ENCODE measurements around the gene OR7G2.

Gene OR7G2

DNA sequence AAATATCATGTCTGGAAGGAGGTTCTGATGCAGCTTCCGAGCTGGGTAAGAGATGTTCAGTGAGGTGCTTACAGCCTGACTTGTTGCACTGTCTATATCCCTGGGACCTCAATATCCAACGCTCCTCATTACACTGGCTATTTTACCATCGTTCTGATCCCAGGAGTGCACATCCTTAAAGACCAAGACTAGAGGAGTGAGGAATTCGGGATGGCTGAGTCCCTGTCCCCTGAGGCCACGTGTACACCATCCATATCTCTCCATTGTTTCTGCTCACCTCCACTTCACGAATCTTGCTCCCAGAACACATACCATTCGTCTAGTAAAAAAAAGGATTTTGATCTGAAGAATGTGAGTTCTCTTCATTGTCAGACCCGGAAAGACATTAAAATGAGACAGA, at the start of gene OR7G2:
TSS of gene OR7G2 (minus strand) at position 101 of the 400 bp plus-strand sequence. CDS start 4,232 bp downstream, outside the sequence.
- DNase-seq (ENCODE audit: low read depth, low spot score): no peak
- Histone ChIP-seq H3K36me3 (ENCODE audit: insufficient read depth, low read length) (no peaks in the 10 kb centered on the region), H3K9me3 (ENCODE audit: low read depth, low read length) (no peaks in the 10 kb centered on the region), H3K27ac (no peak within 1 kb of the TSS), H3K4me3 (no peak within 1 kb of the TSS), H3K9ac (ENCODE audit: insufficient read length) (no peak within 1 kb of the TSS)
- TF ChIP-seq FOXP2 (optimal IDR thresholded peaks at IDR 0.05; ENCODE audit: control extremely low read depth, extremely low read length, insufficient read depth): no peak

DNA sequence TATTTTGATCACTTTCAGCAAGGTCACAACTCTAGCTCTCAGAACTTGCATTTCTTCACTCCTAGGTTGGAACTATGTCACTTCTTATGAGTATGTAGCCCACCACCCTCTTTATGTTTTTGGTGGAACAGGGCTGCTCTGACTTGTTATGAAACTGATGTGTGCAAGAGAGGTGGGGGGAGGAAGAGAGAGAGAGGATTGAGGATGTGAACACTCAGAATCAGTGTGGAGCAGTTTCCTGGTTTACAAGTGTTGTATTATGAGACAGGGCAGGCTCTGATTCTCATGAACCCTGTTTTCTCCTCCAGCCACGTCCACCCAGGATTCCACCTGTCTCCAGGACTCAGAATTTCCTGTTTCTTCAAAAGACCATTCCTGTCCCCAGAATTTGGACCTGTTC, 49.0 kb upstream of the OR7G2 start:
- no peak overlapping the region for H3K9ac ChIP-seq (ENCODE audit: insufficient read length)
- H3K9me3 ChIP-seq (ENCODE audit: low read depth, low read length): peaks cover 37% of the 10 kb centered on the region

DNA sequence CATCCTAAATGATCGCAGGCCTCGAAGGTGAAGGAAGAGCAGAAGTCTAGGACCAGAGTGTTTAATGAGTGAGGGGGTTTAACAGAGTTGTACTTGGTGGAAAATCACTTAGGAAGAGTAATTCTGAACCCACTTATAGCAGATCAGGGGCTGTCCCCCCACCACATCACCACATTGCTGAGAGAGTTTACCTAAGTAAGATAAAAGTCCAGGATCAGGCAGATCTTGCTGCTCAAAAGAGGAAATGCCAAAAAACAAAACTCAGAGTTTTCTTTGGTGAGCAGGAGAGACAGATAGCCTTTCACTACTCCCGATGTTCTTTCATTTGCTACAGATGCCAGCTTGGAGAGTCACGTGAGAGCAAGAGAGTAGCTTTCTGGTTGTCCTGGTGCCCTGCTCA, 48.3 kb upstream of the OR7G2 start:
- H3K9me3 ChIP-seq (ENCODE audit: low read depth, low read length): peaks cover 34% of the 10 kb centered on the region

More for the DNA sequence above, 49.0 kb upstream of the OR7G2 start:
- TF ChIP-seq FOXP2 (optimal IDR thresholded peaks at IDR 0.05; ENCODE audit: control extremely low read depth, extremely low read length, insufficient read depth) (no peak), EZH2 (IDR thresholded peaks at IDR 0.05) (no peak), POLR2AphosphoS5 (IDR thresholded peaks at IDR 0.05; ENCODE audit: borderline replicate concordance, low read depth, low read length) (no peak)
- H3K27ac ChIP-seq: no peak overlapping the region
- no peak overlapping the region for H3K4me3 ChIP-seq
- DNase-seq (ENCODE audit: low read depth, low spot score): no peak
- peaks cover 97% of the 10 kb centered on the region for H3K36me3 ChIP-seq (ENCODE audit: insufficient read depth, low read length)

DNA sequence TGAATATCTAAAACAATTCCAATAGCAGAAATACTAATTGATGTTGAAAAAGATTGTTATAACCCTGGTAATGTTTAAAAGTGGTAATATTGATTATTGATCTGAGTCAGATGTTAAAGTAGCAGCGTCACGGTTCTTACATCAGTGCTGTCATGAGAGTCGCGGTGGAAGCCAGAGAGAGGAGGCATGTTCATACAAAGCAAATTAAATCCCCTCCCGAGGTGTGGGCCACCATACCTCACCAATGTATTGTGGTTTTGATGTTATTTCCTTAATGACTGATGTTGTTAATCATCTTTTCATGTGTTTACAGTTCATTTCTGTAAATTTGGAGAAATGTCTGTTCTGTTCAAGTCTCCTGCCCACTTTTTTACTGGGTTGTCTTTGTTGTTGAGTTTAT, 44.1 kb upstream of the OR7G2 start:
- Histone ChIP-seq H3K4me3 (no peak overlapping the region), H3K9ac (ENCODE audit: insufficient read length) (no peak overlapping the region), H3K36me3 (ENCODE audit: insufficient read depth, low read length) (peaks cover 91% of the 10 kb centered on the region), H3K27ac (no peak overlapping the region), H3K9me3 (ENCODE audit: low read depth, low read length) (peaks cover 32% of the 10 kb centered on the region)
- TF ChIP-seq POLR2AphosphoS5 (IDR thresholded peaks at IDR 0.05; ENCODE audit: borderline replicate concordance, low read depth, low read length): no peak
- TF ChIP-seq FOXP2 (optimal IDR thresholded peaks at IDR 0.05; ENCODE audit: control extremely low read depth, extremely low read length, insufficient read depth): no peak
- TF ChIP-seq EZH2 (IDR thresholded peaks at IDR 0.05): no peak
- no peak for DNase-seq (ENCODE audit: low read depth, low spot score)

More for the DNA sequence above, 48.3 kb upstream of the OR7G2 start:
- Histone ChIP-seq H3K9ac (ENCODE audit: insufficient read length) (no peak overlapping the region), H3K4me3 (no peak overlapping the region), H3K36me3 (ENCODE audit: insufficient read depth, low read length) (peaks cover 97% of the 10 kb centered on the region), H3K27ac (no peak overlapping the region)
- DNase-seq (ENCODE audit: low read depth, low spot score): no peak
- no peak for TF ChIP-seq FOXP2 (optimal IDR thresholded peaks at IDR 0.05; ENCODE audit: control extremely low read depth, extremely low read length, insufficient read depth)
- no peak for TF ChIP-seq EZH2 (IDR thresholded peaks at IDR 0.05)
- no peak for TF ChIP-seq POLR2AphosphoS5 (IDR thresholded peaks at IDR 0.05; ENCODE audit: borderline replicate concordance, low read depth, low read length)

DNA sequence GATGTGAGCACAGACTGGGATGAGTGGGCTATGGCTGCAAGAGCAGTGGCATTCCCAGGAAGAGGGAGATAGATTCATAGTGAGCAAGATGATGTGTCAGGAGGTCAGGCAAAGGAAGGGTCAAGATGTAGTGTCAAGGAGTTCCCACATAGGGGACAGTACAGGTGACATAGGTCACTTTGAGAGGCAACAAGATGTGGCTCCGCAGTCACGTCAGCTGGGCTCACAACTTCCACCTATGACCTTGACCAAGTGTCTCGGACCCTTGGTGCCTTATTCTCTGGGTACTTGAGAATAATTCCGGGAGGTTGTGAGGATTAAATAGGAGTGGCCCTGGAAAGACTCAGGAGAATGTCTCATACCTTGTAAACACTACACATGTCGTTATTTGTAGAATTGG, 43.4 kb upstream of the OR7G2 start:
- peaks cover 87% of the 10 kb centered on the region for H3K36me3 ChIP-seq (ENCODE audit: insufficient read depth, low read length)
- H3K9ac ChIP-seq (ENCODE audit: insufficient read length): no peak overlapping the region
- DNase-seq (ENCODE audit: low read depth, low spot score): no peak
- H3K9me3 ChIP-seq (ENCODE audit: low read depth, low read length): peaks cover 32% of the 10 kb centered on the region
- no peak overlapping the region for H3K4me3 ChIP-seq
- TF ChIP-seq POLR2AphosphoS5 (IDR thresholded peaks at IDR 0.05; ENCODE audit: borderline replicate concordance, low read depth, low read length): no peak
- TF ChIP-seq EZH2 (IDR thresholded peaks at IDR 0.05): no peak
- no peak for TF ChIP-seq FOXP2 (optimal IDR thresholded peaks at IDR 0.05; ENCODE audit: control extremely low read depth, extremely low read length, insufficient read depth)
- H3K27ac ChIP-seq: no peak overlapping the region

DNA sequence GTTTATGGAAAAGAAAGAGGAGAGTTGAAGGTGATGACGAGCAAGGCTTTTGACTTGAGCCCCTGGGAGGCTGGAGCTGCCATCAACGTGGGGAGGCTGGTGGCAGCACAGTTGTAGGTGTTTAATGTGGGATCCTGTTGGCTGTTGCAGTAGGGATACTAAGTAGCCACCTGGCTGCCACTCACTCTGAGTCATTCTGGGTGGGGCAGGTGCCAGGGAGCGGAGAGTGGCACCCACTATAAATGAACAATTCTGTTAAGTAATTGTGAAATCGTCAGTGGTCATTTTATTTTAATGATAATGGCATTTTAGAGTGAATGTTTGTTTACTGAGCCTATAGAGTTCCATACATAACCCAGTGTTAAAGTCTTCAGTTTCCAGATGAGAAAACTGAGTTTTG, 42.7 kb upstream of the OR7G2 start:
- no peak overlapping the region for H3K4me3 ChIP-seq
- TF ChIP-seq POLR2AphosphoS5 (IDR thresholded peaks at IDR 0.05; ENCODE audit: borderline replicate concordance, low read depth, low read length) (no peak), FOXP2 (optimal IDR thresholded peaks at IDR 0.05; ENCODE audit: control extremely low read depth, extremely low read length, insufficient read depth) (no peak), EZH2 (IDR thresholded peaks at IDR 0.05) (no peak)
- H3K27ac ChIP-seq: no peak overlapping the region
- peaks cover 38% of the 10 kb centered on the region for H3K9me3 ChIP-seq (ENCODE audit: low read depth, low read length)
- peaks cover 87% of the 10 kb centered on the region for H3K36me3 ChIP-seq (ENCODE audit: insufficient read depth, low read length)
- no peak for DNase-seq (ENCODE audit: low read depth, low spot score)
- no peak overlapping the region for H3K9ac ChIP-seq (ENCODE audit: insufficient read length)

DNA sequence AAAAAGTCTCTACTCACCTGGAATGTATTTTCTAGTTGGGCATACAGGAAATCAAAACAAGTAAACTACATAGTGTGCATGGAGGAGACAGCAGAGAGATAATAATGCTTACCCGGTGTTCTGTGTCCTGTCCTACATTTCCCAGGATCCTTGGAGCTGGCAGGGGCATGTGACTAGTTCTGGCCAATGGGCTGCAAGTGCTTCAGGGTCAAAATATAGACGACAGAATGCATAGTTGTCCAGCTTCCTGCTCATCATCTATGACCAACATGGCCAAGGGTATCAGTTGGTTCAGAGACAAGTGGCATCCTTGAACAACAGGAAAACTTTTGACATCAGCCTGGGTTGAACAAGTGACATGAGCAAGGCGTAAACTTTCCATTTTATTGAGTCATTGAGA, 41.4 kb upstream of the OR7G2 start:
- H3K9me3 ChIP-seq (ENCODE audit: low read depth, low read length): peaks cover 34% of the 10 kb centered on the region
- no peak overlapping the region for H3K9ac ChIP-seq (ENCODE audit: insufficient read length)
- no peak overlapping the region for H3K27ac ChIP-seq
- H3K4me3 ChIP-seq: no peak overlapping the region
- TF ChIP-seq EZH2 (IDR thresholded peaks at IDR 0.05) (no peak), POLR2AphosphoS5 (IDR thresholded peaks at IDR 0.05; ENCODE audit: borderline replicate concordance, low read depth, low read length) (no peak), FOXP2 (optimal IDR thresholded peaks at IDR 0.05; ENCODE audit: control extremely low read depth, extremely low read length, insufficient read depth) (no peak)
- DNase-seq (ENCODE audit: low read depth, low spot score): no peak
- peaks cover 87% of the 10 kb centered on the region for H3K36me3 ChIP-seq (ENCODE audit: insufficient read depth, low read length)

DNA sequence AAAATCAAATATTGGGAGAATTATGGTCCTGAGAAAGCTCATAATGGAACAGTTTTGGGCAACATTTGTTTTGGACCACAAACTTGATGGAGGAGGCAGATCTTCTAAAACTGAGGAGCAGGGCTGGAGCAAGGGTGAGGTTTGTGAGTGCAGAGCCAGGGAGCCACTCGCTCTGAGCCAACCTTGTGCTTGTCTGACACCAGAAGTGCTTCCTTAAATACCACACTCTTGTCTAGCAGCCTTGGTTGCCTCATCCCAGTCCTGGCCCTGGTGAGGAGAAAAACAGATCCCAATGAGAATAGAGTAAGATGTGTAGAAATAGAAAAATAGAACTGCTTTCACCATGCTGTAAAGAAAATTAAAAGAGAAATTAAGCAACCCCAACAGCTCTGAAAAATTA, 39.6 kb upstream of the OR7G2 start:
- TF ChIP-seq FOXP2 (optimal IDR thresholded peaks at IDR 0.05; ENCODE audit: control extremely low read depth, extremely low read length, insufficient read depth): no peak
- no peak for TF ChIP-seq EZH2 (IDR thresholded peaks at IDR 0.05)
- TF ChIP-seq POLR2AphosphoS5 (IDR thresholded peaks at IDR 0.05; ENCODE audit: borderline replicate concordance, low read depth, low read length): no peak
- Histone ChIP-seq H3K9me3 (ENCODE audit: low read depth, low read length) (peaks cover 34% of the 10 kb centered on the region), H3K4me3 (no peak overlapping the region), H3K9ac (ENCODE audit: insufficient read length) (no peak overlapping the region), H3K36me3 (ENCODE audit: insufficient read depth, low read length) (peaks cover 81% of the 10 kb centered on the region), H3K27ac (no peak overlapping the region)
- DNase-seq (ENCODE audit: low read depth, low spot score): no peak

DNA sequence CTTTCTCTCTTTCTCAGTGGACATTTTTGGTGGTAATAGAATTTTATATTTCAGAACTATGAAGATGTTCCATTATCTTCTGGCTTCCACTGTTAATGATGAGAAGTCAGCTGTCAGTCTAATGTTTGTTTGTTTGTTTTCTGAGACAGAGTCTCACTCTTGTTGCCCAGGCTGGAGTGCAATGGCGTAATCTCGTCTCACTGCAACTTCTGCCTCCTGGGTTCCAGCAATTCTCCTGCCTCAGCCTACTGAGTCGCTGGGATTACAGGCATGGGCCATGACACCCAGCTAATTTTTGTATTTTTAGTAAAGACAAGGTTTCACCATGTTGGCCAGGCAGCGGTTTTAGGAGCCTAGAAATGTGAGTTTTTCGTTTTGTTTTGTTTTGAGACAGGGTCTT, 37.6 kb upstream of the OR7G2 start:
- DNase-seq (ENCODE audit: low read depth, low spot score): no peak
- TF ChIP-seq POLR2AphosphoS5 (IDR thresholded peaks at IDR 0.05; ENCODE audit: borderline replicate concordance, low read depth, low read length) (no peak), EZH2 (IDR thresholded peaks at IDR 0.05) (no peak), FOXP2 (optimal IDR thresholded peaks at IDR 0.05; ENCODE audit: control extremely low read depth, extremely low read length, insufficient read depth) (no peak)
- H3K9me3 ChIP-seq (ENCODE audit: low read depth, low read length): peaks cover 37% of the 10 kb centered on the region
- H3K4me3 ChIP-seq: no peak overlapping the region
- H3K27ac ChIP-seq: no peak overlapping the region
- H3K9ac ChIP-seq (ENCODE audit: insufficient read length): no peak overlapping the region
- peaks cover 71% of the 10 kb centered on the region for H3K36me3 ChIP-seq (ENCODE audit: insufficient read depth, low read length)
